HepG2 (cell line): Measurements from ENCODE around the gene TYMP. TPM values are rescaled to one million over a fixed set of nuclear protein-coding genes. Genes with fewer than 3 reads are reported as not detected.

Source experiments
- ARID2 ChIP-seq: sonication (generic); formaldehyde crosslinking; IDR thresholded peaks from 2 replicates; pipeline ENCODE4 v1.8.1; 2022; ENCODE audit warnings: mild to moderate bottlenecking, missing genetic modification reagents, borderline replicate concordance
- ARNT ChIP-seq: fragments of 450-650 bp; IDR thresholded peaks from 2 replicates; pipeline ENCODE4 v1.6.1; 2017
- LCORL ChIP-seq, 2 experiments: fragments of 450-650 bp in 1 of 2; sonication (generic) in 1 of 2; formaldehyde crosslinking in 1 of 2; IDR thresholded peaks; 2 replicates each; pipeline versions ENCODE4 v1.5.0 to v1.6.1; 2017 to 2020; ENCODE audit warnings: antibody characterized with exemption in 1 of 2, missing genetic modification reagents in 1 of 2
- NR2F1 ChIP-seq, 2 experiments: fragments of 450-650 bp in 1 of 2; formaldehyde crosslinking in 1 of 2; IDR thresholded peaks; 2 replicates each; pipeline versions ENCODE4 v1.5.0 to v1.6.1; 2016 to 2020; ENCODE audit warnings: mild to moderate bottlenecking in 1 of 2, missing compliant biosample characterization in 1 of 2, missing genetic modification reagents in 1 of 2, moderate library complexity in 1 of 2
- RAD51 ChIP-seq: fragments of 450-650 bp; IDR thresholded peaks from 2 replicates; pipeline ENCODE4 v1.6.1; 2016; ENCODE audit warnings: borderline replicate concordance
- SP4 ChIP-seq: sonication (generic); formaldehyde crosslinking; IDR thresholded peaks from 2 replicates; pipeline ENCODE4 v1.8.1; 2023; ENCODE audit warnings: mild to moderate bottlenecking, missing genetic modification reagents
- SYNCRIP ChIP-seq: fragments of 200-400 bp; formaldehyde crosslinking; IDR thresholded peaks from 2 replicates; pipeline ENCODE4 v1.6.1; 2018; ENCODE audit warnings: mild to moderate bottlenecking, low read depth, low read length; ENCODE audit not compliant: insufficient read depth
- THYN1 ChIP-seq: sonication (generic); formaldehyde crosslinking; IDR thresholded peaks from 2 replicates; pipeline ENCODE4 v1.8.1; 2023; ENCODE audit warnings: low read depth, mild to moderate bottlenecking, moderate library complexity, missing genetic modification reagents, borderline replicate concordance
- U2AF2 ChIP-seq: fragments of 200-400 bp; formaldehyde crosslinking; IDR thresholded peaks from 2 replicates; pipeline ENCODE4 v1.6.1; 2017; ENCODE audit warnings: low read depth, mild to moderate bottlenecking, low read length
- ZBTB1 ChIP-seq: sonication (generic); formaldehyde crosslinking; IDR thresholded peaks from 2 replicates; pipeline ENCODE4 v1.4.0; 2020; ENCODE audit warnings: missing genetic modification reagents, borderline replicate concordance
- ZFP62 ChIP-seq: sonication (generic); formaldehyde crosslinking; IDR thresholded peaks from 2 replicates; pipeline ENCODE4 v1.4.0; 2020; ENCODE audit warnings: missing genetic modification reagents
- ZFP82 ChIP-seq: sonication (generic); formaldehyde crosslinking; IDR thresholded peaks from 2 replicates; pipeline ENCODE4 v1.5.1; 2020; ENCODE audit warnings: mild to moderate bottlenecking, missing genetic modification reagents, borderline replicate concordance
- ZNF556 ChIP-seq: sonication (generic); formaldehyde crosslinking; IDR thresholded peaks from 2 replicates; pipeline ENCODE4 v1.4.0; 2020; ENCODE audit warnings: mild to moderate bottlenecking, missing genetic modification reagents, borderline replicate concordance
- ZNF577 ChIP-seq: sonication (generic); formaldehyde crosslinking; IDR thresholded peaks from 2 replicates; pipeline ENCODE4 v1.4.0; 2020; ENCODE audit warnings: mild to moderate bottlenecking, low read depth, missing genetic modification reagents, borderline replicate concordance
- ZNF850 ChIP-seq: sonication (generic); formaldehyde crosslinking; conservative IDR thresholded peaks from 2 replicates; pipeline ENCODE4 v1.9.0; 2021; ENCODE audit warnings: mild to moderate bottlenecking, missing genetic modification reagents
- ZSCAN25 ChIP-seq: sonication (generic); formaldehyde crosslinking; IDR thresholded peaks from 2 replicates; pipeline ENCODE4 v1.8.0; 2022; ENCODE audit warnings: mild to moderate bottlenecking, missing genetic modification reagents
- polyA plus RNA-seq, 8 experiments: library from polyadenylated mRNA; depleted of rRNA in 3 of 8; stranded (reverse) in 7 of 8; unstranded in 1 of 8; fragments of >200 nt; fragmentation: Illumina TruSeq in 4 of 8; extraction: Trizol in 4 of 8; gene quantifications; 2 replicates each; pipeline versions ENCODE4 v1.2.1 to v1.2.3, GENCODE V29; 2011 to 2016; ENCODE audit warnings: low read depth in 4 of 8, missing spikeins in 1 of 8, mixed read lengths in 1 of 8; ENCODE audit not compliant: insufficient read depth in 1 of 8
- total RNA-seq, 5 experiments: library from RNA; depleted of rRNA; stranded (reverse); fragments of >200 nt; fragmentation: Illumina TruSeq; extraction: Trizol; gene quantifications; 2 replicates each; pipeline ENCODE4 v1.2.3, GENCODE V29; 2016; ENCODE audit warnings: low read depth in 1 of 5
- TF ChIP-seq, protein P1 (sequence below): sonication (generic); formaldehyde crosslinking; IDR thresholded peaks from 2 replicates; pipeline ENCODE4 v1.4.0; 2020; ENCODE audit warnings: missing genetic modification reagents
- TF ChIP-seq, protein P2 (sequence below): sonication (generic); formaldehyde crosslinking; IDR thresholded peaks from 2 replicates; pipeline ENCODE4 v1.4.0; 2020; ENCODE audit warnings: missing genetic modification reagents
- TF ChIP-seq, protein P3 (sequence below): sonication (generic); formaldehyde crosslinking; IDR thresholded peaks from 2 replicates; pipeline ENCODE4 v1.4.0; 2020; ENCODE audit warnings: mild to moderate bottlenecking, missing genetic modification reagents
- TF ChIP-seq, protein P4 (sequence below): sonication (generic); formaldehyde crosslinking; IDR thresholded peaks from 2 replicates; pipeline ENCODE4 v1.4.0; 2020; ENCODE audit warnings: missing genetic modification reagents, borderline replicate concordance

TYMP gene
- total and polyA plus RNA-seq, 2 of the 13 experiments (the other 11 are each of a cell fraction or from before 2014, with no cell fraction given): 3.9 to 4.3 TPM

DNA sequence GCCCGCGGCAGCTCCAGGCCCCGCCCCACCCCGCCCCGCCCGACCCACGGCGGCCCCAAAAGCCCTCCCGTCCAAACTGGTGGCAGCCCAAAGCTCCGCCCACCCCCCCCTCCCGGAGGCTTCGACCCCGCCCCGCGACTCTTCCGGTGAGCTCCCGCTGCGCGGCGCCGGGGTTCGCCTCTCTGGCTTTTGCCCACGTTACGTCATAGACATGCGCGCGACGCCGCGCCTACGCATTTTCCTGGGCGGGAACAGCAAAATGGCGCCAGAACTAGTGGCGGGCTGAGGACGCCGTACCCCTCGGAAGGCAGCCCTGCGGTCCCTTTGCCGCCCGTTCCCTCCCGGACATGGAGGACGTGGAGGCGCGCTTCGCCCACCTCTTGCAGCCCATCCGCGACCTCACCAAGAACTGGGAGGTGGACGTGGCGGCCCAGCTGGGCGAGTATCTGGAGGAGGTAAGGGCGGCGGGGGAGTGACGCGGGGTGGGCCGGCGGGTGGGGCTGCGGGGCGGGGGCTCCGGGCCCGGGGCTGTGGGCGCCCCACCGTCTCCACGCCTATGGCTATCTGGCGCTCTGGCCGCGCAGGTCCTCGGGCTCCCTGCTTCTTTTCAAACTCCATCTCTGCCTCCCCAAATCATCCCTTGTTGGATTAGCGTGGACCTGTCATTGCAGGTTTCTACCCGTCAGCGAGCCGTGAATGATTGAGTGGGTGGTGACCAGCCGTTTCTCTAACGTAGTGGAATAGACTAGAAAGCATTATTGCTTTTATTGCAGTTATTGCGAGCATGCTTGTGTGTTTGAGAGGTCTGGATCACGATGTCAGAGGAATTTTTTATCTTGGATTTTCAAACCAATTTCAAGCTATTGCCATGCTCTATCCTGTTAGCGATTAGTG is 21.6 kb downstream of the TYMP start, which contains the start of gene NCAPH2 (continued):
- TF ChIP-seq THYN1 (CRISPR knock-in tag) (no peak), ARID2 (CRISPR knock-in tag) (no peak), ZNF556 (CRISPR knock-in tag) (no peak; the same call in 1 of the 2 replicates), ZBTB1 (CRISPR knock-in tag) (no peak), RAD51 (no peak), LCORL (IDR thresholded peaks at IDR 0.05) (no peak), LCORL (CRISPR knock-in tag; IDR thresholded peaks at IDR 0.05) (peak; percentile 22; the same call in 1 of the 2 replicates), ARNT (no peak), NR2F1 (CRISPR knock-in tag; IDR thresholded peaks at IDR 0.05) (no peak), SYNCRIP (no peak), ZFP82 (CRISPR knock-in tag) (no peak), ZNF577 (CRISPR knock-in tag) (no peak), ZSCAN25 (CRISPR knock-in tag) (no peak), ZFP62 (0 out of 2 replicates have a peak, but pooled peaks have one; percentile 84), SP4 (CRISPR knock-in tag) (peak; percentile 61; the same call in 1 of the 2 replicates), ZNF850 (CRISPR knock-in tag) (no peak), U2AF2 (no peak)
- TF ChIP-seq, protein P1, sequence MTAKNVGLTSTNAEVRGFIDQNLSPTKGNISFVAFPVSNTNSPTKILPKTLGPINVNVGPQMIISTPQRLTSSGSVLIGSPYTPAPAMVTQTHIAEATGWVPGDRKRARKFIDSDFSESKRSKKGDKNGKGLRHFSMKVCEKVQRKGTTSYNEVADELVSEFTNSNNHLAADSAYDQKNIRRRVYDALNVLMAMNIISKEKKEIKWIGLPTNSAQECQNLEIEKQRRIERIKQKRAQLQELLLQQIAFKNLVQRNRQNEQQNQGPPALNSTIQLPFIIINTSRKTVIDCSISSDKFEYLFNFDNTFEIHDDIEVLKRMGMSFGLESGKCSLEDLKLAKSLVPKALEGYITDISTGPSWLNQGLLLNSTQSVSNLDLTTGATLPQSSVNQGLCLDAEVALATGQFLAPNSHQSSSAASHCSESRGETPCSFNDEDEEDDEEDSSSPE (CRISPR knock-in tag): peak; percentile 99
- TF ChIP-seq, protein P2, sequence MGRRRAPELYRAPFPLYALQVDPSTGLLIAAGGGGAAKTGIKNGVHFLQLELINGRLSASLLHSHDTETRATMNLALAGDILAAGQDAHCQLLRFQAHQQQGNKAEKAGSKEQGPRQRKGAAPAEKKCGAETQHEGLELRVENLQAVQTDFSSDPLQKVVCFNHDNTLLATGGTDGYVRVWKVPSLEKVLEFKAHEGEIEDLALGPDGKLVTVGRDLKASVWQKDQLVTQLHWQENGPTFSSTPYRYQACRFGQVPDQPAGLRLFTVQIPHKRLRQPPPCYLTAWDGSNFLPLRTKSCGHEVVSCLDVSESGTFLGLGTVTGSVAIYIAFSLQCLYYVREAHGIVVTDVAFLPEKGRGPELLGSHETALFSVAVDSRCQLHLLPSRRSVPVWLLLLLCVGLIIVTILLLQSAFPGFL: no peak
- TF ChIP-seq, protein P3, sequence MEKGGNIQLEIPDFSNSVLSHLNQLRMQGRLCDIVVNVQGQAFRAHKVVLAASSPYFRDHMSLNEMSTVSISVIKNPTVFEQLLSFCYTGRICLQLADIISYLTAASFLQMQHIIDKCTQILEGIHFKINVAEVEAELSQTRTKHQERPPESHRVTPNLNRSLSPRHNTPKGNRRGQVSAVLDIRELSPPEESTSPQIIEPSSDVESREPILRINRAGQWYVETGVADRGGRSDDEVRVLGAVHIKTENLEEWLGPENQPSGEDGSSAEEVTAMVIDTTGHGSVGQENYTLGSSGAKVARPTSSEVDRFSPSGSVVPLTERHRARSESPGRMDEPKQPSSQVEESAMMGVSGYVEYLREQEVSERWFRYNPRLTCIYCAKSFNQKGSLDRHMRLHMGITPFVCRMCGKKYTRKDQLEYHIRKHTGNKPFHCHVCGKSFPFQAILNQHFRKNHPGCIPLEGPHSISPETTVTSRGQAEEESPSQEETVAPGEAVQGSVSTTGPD (CRISPR knock-in tag): no peak
- TF ChIP-seq, protein P4, sequence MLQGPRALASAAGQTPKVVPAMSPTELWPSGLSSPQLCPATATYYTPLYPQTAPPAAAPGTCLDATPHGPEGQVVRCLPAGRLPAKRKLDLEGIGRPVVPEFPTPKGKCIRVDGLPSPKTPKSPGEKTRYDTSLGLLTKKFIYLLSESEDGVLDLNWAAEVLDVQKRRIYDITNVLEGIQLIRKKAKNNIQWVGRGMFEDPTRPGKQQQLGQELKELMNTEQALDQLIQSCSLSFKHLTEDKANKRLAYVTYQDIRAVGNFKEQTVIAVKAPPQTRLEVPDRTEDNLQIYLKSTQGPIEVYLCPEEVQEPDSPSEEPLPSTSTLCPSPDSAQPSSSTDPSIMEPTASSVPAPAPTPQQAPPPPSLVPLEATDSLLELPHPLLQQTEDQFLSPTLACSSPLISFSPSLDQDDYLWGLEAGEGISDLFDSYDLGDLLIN (CRISPR knock-in tag): peak; percentile 80; the same call in 1 of the 2 replicates
